Panc1 (cell line): ENCODE results near the gene LRMDA.

Source experiments
- CTCF ChIP-seq: fragments of 450-650 bp; IDR thresholded peaks from 2 replicates; pipeline ENCODE4 v1.5.1; 2017; ENCODE audit warnings: mild to moderate bottlenecking
- POLR2AphosphoS5 ChIP-seq: IDR thresholded peaks from 2 replicates; pipeline ENCODE4 v1.6.1; 2012; ENCODE audit warnings: mild to moderate bottlenecking, low read depth, low read length, moderate library complexity
- SIN3A ChIP-seq: IDR thresholded peaks from 2 replicates; pipeline ENCODE4 v1.6.1; 2012; ENCODE audit warnings: low read depth, mild to moderate bottlenecking, low read length, moderate library complexity, borderline replicate concordance; ENCODE audit not compliant: insufficient read depth
- TCF7L2 ChIP-seq: IDR thresholded peaks from 2 replicates; pipeline ENCODE4 v1.6.1; 2011; ENCODE audit warnings: mild to moderate bottlenecking, low read depth, low read length, inconsistent platforms
- TF ChIP-seq, protein P1 (sequence below), 2 experiments: IDR thresholded peaks; 2 replicates each; pipeline ENCODE4 v1.6.1; 2011 to 2012; ENCODE audit warnings: low read depth in 2 of 2, control low read depth in 1 of 2, low read length in 1 of 2, mild to moderate bottlenecking in 1 of 2, moderate library complexity in 1 of 2; ENCODE audit not compliant: insufficient read depth in 1 of 2

GRCh38 chr10:75807456-75807855 is 376.0 kb downstream of the LRMDA start:
- TF ChIP-seq POLR2AphosphoS5 (no peak), CTCF (no peak), TCF7L2 (no peak), SIN3A (no peak)
- TF ChIP-seq, protein P1, sequence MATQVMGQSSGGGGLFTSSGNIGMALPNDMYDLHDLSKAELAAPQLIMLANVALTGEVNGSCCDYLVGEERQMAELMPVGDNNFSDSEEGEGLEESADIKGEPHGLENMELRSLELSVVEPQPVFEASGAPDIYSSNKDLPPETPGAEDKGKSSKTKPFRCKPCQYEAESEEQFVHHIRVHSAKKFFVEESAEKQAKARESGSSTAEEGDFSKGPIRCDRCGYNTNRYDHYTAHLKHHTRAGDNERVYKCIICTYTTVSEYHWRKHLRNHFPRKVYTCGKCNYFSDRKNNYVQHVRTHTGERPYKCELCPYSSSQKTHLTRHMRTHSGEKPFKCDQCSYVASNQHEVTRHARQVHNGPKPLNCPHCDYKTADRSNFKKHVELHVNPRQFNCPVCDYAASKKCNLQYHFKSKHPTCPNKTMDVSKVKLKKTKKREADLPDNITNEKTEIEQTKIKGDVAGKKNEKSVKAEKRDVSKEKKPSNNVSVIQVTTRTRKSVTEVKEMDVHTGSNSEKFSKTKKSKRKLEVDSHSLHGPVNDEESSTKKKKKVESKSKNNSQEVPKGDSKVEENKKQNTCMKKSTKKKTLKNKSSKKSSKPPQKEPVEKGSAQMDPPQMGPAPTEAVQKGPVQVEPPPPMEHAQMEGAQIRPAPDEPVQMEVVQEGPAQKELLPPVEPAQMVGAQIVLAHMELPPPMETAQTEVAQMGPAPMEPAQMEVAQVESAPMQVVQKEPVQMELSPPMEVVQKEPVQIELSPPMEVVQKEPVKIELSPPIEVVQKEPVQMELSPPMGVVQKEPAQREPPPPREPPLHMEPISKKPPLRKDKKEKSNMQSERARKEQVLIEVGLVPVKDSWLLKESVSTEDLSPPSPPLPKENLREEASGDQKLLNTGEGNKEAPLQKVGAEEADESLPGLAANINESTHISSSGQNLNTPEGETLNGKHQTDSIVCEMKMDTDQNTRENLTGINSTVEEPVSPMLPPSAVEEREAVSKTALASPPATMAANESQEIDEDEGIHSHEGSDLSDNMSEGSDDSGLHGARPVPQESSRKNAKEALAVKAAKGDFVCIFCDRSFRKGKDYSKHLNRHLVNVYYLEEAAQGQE (IDR thresholded peaks at IDR 0.05; ENCODE audit: insufficient read depth in 1 of 2, low read depth in 2 of 2, low read length in 1 of 2): no peak
